ENCODE results near the gene RCAN2.

GRCh38 chr6:46443623-46444022 is 47.6 kb downstream of the RCAN2 start:
- no peak for TF ChIP-seq MAX (CRISPR knock-in tag; IDR thresholded peaks at IDR 0.05)
- no peak for TF ChIP-seq CBX3 (IDR thresholded peaks at IDR 0.05; ENCODE audit: borderline replicate concordance in 1 of 2, low read length in 2 of 2)
- no peak for TF ChIP-seq MAFK (IDR thresholded peaks at IDR 0.05; ENCODE audit: low read length)
- TF ChIP-seq ZNF449 (CRISPR knock-in tag; IDR thresholded peaks at IDR 0.05) = no peak

All from K562 (cell line).